ENCODE data around the gene MARK3. TPM values are rescaled to one million over a fixed set of nuclear protein-coding genes. Genes with fewer than 3 reads are reported as not detected.

The MARK3 gene
- total RNA-seq, 2 donors from 2014 or later: 68.7 to 81.7 TPM

DNA sequence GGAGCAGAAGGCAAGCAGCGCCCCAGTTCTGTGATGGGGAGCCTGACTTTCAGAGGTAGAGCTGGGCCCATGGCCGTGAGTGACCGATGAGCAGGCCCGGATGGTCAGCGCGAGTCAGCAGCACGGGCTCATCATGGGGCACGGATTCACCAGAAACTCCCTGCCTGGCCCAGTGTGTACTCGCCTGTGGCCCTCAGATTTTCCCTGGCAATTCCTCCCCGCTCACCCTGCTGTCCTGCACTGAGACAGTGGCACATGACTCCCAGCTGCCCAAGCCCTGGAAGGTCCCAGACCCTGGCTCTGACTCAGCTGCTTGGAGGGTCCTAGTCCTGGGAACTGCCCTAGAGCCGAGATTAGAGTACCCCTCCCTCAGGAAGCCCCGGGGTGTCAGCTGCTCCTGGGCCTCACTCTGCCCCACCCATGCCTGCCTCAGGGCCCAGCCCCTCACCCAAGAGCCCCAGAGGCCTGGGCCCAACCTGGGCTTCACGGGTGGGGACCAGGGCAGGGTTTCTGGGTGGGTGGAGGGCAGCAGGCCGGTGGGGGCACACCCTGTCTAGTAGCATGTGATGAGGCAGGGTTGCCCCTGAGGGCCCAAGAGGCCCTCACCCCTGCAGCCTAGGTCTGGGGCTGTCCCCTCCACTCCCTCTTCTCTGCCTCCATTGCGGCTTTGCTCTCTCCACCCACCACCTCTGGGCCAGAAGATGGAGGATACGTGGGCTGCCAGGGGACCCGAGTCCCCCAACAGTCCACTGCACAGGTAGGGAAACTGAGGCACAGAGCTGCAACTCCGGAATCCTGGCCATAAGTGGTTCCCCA, 152.2 kb downstream of the MARK3 start:
- intact Hi-C loops (cut with DNase I): no loop called here
- ATAC-seq: no peak
- peak; percentile 20 for DNase-seq

DNA sequence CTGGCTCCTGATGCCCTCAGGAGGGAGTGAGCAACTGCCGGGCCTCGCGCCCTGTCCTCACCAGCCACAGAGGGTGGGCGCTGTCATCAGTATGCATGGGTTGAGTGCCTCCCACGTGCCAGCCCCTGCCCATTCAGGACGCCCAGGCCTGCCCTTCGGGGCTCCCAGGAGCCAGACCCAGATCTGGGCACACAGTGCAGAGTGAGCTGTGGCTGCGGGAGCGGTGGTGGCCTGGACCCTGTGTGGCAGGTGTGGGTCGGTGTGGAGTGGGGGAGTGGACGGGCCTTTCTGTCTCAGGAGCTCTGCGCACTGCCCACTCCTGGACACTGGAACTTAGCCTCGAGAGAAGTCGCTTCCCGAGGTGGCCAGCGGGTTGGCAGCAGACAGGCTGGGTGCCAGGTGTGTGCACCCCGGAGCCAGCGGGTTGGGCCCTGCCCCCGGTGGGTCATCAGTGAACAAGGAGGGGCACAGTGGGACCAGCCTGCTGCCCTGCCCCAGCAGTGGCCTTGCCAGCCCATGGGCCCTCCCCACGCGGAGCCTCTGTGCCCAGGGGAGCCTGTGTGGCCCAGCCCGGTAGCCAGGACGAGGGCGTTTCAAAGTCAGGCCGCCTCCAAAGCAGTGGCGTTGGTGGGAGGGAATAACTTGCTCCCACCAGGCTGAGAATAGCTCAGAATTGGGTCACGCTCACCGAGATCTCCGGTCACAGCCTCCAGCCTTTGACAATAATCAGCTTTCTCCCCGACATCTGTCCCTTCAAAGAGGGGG, 153.3 kb downstream of the MARK3 start:
- ATAC-seq (peak; percentile 4 to 48), DNase-seq (peak; percentile 60)
- intact Hi-C loops (cut with DNase I): no loop called here

DNA sequence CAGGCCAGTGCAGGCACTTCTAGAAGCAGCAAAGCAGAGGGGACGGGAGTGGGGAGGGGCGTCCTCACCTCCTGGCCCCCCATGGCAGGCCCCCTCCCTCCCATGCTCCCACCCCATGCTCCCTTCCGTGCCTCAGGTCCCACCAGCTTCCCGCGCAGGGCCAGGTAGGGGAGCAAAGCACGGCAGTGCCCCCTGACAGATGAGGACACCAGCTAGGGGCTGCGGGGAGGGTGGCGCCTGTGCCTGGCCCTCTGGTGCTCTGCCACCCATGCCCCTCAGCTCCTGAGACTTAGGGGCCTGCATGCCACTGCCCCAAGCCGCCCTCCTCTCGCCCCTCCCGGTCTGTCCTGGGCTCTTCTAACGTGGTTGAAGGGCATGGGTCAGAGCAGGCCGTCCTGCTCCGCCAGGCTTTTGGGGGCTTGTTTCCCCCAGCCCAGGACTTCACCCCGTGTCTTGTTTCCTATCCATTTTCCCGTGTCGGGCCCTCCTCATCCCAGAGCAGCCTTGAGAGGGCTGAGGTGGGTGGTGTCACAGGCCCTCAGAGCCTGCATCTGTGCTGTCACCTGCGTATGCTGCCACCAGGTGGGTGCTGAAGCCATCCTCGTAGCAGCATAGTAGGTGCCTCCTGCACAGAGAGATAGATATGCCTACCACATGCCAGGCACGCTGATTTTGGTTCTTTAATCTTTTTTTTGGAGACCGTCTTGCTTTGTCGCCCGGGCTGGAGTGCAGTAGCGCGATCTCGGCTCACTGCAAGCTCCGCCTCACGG, 154.0 kb downstream of the MARK3 start:
- intact Hi-C loops (cut with DNase I): no loop called here
- no peak for ATAC-seq
- DNase-seq: no peak

DNA sequence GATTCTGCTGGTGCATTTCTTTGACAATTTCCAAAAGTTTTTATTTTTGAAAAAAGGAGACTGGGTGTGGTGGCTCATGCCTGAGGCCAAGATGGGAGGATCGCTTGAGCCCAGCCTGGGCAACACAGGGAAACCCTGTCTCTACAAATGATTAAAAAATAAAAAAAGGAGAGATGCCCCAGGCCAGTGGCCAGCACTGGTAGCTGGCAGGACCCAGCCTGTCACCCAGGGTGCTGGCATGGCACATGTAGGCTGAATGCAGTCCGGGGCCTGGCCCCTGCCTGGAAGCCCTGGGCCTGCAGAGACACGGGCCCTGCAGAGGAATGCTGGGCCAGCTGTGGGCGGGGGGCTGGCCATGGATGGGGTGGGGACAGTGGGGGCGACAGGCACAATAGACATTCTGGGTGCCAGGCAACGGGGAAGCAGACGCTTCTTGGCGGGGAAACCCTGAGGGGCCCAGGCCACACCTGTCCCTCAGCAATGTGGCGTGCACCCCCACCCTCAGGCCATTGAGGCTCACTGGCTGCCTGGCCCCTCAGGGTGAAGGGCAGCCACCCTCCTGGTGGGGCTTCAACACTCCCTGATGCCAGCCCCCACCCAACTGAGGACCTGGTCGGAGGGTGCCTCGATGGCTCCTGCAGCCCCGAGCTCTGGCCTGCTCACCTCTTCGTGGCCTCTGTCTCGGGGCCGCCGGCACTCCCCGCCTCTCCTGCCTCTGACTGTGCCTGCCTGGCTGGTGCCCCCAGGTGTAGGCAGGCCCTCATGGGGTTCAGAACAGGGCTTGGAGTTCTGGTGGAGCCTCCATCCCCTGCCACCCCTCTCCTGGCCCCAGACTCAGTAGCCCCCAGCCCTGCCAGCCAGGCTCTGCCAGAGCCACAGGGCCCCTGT, 155.8 kb downstream of the MARK3 start:
- intact Hi-C loops (cut with DNase I): no loop called here
- DNase-seq (peak; percentile 24), ATAC-seq (no peak)

DNA sequence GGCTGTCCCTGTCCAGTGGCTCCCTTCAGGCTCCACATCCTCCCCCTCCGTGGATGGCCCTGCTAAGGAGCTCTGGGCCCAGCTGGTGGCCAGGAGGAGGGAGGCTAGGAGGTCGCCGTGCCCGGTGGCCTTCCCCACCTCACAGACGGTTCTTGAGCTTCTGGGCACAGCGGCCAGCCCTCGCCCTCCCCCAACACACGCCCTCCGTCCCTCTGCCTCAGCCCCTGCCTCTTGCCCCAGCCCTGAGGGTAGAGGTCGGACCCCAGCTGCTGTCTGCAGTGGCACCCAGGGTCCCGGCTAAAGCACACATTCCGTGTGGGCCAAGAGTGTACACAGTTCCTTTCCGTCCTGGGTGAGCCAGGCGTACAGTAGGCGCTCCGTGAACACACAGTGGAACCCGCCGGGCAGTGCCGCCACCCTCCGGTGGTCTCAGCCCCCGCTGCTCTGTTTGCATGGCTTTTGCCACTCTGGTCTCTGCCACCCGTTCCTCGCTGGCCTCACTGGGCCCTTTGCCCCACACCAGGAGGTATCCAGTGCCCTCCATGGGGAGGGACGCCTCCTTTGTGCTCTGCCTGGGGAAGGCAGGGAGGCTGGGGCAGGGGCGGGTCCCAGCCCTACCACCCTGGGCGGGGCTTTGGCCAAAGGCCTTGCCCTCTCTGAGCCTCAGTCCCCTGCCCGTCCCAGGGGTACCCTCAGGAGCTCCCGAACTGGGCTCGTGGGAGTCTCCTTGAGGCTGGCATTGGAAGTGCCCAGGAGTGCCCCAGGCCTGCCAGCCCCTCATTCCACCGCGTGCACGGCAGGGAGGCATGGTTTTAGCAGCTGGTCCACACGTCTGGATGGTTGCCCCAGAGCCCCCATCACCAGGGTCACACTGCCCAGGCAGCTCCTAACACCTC, 156.7 kb downstream of the MARK3 start:
- intact Hi-C loops (cut with DNase I): no loop called here
- ATAC-seq (peak; percentile 1 to 10), DNase-seq (peak; percentile 33)

DNA sequence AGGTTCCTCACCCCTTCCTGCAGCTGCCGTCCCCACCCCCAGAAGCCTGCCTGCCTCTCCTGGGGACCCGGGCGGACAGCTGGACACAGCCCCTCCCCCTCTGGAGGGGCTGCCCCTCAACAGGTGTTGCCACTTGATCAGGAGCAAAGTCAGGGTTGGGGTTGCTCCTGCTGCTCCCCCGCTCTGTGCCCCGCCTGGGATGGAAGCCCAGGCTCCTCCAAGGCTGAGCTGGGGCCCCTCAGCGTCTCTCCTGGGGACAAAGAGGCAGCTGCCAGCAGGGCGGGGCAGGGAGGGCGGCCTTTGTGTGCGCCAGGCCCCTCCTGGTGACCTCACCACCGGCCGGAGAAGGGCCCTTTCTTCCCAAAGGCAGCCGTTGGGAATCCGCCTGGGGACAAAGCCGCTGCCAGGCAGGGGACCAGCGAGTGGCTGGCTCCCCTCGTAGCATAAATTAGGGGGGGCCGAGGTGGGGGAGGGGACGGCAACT, 157.4 kb downstream of the MARK3 start:
- ATAC-seq (peak; percentile 16 to 31), DNase-seq (peak; percentile 75)
- intact Hi-C loops (cut with DNase I): no loop called here

DNA sequence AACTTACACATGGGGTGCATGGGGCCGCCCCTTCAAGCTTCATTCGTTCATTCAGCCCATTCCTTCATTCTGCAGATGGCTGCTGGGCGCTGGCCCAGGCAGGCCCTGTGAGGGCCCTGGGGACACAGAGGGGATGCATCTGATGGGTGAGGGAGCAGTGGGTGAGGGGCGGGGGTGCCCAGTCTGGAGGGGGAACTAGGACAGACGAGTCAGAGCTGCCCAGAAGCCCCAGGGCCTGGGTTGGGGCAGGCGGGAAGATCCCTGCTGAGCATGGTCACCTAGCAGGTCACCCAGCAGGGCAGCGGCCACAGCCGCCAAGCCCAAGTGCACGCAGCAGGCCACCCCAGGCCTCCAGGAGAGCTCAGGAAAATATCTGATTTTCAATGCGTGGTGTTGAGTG, 157.9 kb downstream of the MARK3 start:
- ATAC-seq: no peak
- DNase-seq: peak; percentile 24
- intact Hi-C loops (cut with DNase I): no loop called here

DNA sequence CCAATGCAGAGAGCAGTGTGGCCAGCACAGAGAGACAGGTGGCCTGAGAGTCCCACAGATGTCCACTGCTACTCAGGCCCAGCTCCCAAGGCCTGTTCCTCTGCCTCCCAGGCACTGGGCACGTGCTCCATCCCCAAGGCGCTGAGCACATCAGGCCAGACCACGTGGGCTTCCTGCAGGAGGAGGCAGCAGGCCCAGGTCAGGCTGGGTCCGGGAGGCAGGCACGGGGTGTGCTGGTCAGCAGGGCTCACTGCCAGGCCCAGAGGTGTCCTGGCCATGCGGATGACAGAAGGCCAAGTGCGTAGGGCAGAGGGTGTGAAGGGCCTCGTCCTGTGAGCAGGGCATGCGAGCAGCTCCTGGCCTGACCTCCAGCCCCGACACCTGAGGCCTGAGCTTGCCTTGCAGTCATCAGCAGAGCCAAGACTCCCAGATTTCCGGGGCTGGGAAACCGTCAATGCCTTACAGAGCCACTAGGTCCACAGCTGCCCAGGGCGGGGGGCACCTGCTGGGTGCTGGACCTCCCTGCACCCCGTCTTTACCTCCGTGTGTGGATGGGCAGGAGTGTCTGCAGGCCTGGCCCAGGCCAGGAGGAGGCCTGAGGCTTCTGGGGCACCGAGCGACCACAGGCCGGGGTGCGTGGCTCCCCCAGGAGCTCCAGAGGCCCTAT, 158.6 kb downstream of the MARK3 start:
- ATAC-seq (peak; percentile 2 to 13), DNase-seq (peak; percentile 33)
- intact Hi-C loops (cut with DNase I): loop anchor here in 1 of 2 donors (2.0 kb wide), 1 partner anchor 25 kb away; no protein-coding TSS in a partner anchor

DNA sequence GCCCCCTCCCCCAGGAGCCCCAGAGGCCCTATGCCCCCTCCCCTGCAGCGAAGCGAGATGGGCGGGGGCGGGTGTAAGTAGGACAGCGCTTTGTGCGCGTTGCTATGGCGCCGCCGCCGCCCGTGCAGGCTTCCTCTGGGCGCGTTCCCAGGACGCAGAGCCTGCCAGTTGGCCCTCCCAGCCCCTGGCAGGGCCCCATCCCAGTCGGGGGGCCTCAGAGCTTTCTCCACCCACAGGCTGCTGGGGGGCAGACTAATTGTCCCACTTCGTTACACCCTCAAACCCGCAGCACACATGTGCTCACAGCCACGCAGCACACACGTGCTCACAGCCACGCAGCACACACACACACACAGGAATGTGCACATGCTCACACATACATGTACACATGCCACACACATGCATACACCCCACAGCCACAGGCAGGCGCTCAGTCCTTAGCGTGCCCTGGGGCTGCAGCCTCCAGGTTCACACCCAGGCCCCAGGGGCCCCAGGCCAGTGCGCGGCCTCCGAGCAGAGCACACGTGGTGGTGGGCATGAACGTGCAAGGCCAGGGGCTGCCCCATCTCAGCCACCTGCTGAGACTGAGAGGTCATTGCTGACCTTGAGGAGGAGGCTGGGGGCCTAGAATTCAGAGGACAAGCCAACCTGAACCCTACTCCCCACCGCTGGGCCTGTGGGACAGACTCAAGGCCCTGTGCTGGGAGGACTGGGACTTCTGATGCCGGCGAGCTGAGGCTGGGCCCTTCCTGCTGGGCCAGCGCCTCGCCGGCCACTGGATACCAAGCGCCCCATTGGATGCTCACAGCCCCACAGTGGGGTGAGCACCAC, 159.4 kb downstream of the MARK3 start:
- intact Hi-C loops (cut with DNase I): loop anchor here in 1 of 2 donors (2.0 to 5.0 kb wide), 2 partner anchors 26 to 42 kb away; no protein-coding TSS in a partner anchor
- ATAC-seq: peak; percentile 9 to 38
- peak; percentile 69 for DNase-seq

DNA sequence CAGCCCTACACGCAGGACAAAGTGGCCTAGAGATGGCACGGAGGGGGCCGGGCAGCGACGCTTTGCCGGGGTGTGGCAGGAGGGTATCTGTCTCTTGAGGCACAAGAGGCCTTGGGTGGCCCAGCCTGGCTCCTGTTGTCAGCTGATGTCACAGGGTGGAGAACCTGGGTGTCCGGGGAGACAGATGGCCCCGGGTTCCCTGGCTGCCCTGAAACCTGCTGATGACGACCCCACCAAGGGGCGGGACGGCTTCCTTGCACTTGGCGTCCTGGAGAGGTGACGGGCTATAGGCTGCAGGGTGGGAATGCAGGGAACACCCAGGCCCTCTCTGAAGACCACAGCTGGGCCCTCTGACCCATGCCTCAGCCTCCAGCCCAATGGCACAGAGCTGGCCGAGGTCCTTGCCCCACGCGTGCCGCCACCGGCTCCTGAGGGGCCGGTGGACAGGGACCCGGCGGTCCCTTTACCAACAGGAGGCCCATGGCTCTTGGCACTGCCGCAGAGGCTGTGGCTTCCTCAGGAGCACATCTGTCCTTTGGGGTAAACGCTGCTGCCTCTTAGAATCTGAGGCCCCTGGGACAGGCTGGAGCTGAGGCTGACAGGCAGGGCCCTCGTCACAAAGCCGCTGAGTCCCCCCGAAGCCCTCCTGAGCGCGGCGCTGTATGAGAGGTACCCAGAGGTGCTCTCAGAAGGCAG, 160.2 kb downstream of the MARK3 start:
- ATAC-seq: no peak
- intact Hi-C loops (cut with DNase I): loop anchor here in 1 of 2 donors (2.0 to 5.0 kb wide), 2 partner anchors 27 to 43 kb away; no protein-coding TSS in a partner anchor
- peak; percentile 22 for DNase-seq

DNA sequence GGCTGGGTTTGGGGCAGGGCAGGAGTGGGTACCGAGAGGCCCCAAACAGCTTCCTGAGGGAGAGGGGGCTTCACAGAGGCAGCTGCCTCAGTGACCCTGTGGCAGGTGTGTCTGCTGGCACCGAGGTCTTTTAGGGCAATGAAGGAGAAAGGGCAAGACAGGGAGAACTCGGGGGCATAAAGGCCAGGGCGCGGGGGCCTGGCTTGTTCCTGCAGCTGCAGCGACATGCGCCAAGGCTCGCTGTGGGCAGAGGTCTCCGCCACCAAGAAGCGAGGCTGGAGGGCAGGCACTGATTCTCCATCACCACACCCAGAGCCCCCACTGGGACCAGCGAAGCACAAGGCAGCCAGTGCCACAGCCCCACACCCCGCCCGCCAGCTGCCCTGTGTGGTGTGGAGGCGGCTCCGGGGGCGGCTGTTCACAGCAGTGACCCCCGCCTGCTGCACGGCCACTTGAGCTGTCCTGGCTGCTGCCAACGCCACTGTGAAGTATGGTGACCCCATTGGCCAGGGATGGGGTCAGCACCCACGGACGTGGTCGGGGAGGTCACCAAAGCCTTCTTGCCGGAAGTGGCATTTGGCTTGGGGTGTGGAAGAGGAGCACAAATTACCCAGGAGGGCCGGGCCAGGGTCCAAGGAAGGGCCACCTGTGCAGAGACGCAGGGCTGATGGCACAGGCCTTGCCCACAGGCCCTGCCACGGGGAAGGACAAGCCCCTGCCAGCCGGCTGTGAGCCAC, 160.9 kb downstream of the MARK3 start:
- ATAC-seq: no peak

DNA sequence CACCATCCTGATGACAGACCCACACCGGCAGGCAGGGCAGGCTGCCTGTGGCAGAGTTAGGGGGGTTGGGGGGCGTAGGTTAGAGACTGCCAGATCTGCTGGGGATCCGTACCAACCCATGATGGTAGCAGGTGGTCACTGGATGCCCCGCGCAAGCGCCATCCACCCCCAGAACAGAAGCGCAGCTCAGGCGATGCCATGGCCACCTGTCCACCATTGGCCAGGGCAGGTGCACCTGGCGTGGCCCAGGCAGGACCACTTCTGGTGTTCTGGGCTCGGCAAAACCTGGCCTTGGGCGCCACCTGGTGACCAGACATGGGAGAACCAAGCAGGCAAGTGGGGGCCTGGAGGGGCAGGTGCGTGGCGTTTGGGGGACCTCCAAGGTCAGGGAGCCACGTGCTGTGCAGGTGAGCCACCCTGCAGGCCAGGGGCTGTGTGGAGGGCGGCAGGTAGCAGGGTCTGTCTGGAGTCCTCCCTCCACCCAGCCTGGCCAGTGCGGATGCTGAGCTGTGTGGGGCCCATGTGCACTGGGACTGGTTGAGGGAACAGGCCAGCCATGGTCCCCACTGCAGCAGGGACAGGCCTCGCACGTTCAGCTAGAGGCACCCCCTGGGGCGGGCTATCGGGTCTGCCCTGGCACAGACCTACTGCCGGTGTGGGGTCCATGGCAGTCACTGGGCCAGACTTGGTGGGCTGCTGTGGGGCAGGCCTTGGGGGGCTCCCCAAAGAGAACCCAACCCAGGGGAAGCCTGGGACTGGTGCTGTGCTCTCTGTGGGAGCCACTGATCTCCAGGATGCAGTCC, 161.6 kb downstream of the MARK3 start:
- intact Hi-C loops (cut with DNase I): loop anchor here in 1 of 2 donors (5.0 kb wide), 1 partner anchor 45 kb away; no protein-coding TSS in a partner anchor
- DNase-seq (peak; percentile 72), ATAC-seq (peak in 1 of 2 donors; percentile 6)

More for the DNA sequence above, 160.9 kb downstream of the MARK3 start:
- peak; percentile 23 for DNase-seq
- intact Hi-C loops (cut with DNase I): loop anchor here in 1 of 2 donors (2.0 to 5.0 kb wide), 2 partner anchors 27 to 44 kb away; no protein-coding TSS in a partner anchor

DNA sequence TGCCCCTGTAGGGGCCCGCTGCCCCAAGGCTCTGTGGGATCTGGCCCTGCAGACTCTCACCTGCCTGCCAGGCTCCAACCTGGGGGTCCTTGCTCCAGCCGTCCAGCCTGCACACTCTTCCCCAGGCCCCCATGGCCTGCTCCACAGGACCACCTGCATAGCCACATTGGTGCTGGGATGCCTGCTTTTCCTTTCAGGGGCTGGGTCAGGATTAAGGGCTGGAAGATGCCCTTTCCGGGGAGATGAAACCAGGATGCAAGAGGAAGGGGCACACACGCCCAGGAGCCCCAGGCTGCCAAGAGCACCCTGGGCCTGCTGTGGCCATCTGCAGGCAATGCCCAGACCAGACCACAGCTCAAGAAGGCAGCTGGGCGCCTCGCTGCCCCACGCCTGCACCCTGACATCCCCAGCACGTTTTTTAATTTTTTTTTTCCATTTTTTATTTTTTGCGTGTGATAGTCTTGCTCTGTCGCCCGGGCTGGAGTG, 162.3 kb downstream of the MARK3 start:
- intact Hi-C loops (cut with DNase I): loop anchor here in 1 of 2 donors (5.0 kb wide), 1 partner anchor 45 kb away; no protein-coding TSS in a partner anchor
- no peak for ATAC-seq
- peak; percentile 15 for DNase-seq
